Measurements from ENCODE around the gene OPRD1.

- TF ChIP-seq CTCF (conservative IDR thresholded peaks at IDR 0.05 in 1 of 2, IDR thresholded peaks at IDR 0.05 in 1 of 2; ENCODE audit: extremely low read depth in 1 of 2, insufficient read depth in 1 of 2, low read depth in 1 of 2, low read length in 2 of 2) = no peak
- no peak for TF ChIP-seq EZH2 (IDR thresholded peaks at IDR 0.05; ENCODE audit: borderline replicate concordance, low read length)
These were observed 21.0 kb downstream of the OPRD1 start for GRCh38 chr1:28832966-28833365.

All from mammary epithelial cell (primary cell).